ENCODE measurements around the gene ZFYVE28. TPM values are rescaled to one million over a fixed set of nuclear protein-coding genes. Genes with fewer than 3 reads are reported as not detected.

ZFYVE28 gene
- total RNA-seq, 3 donors from 2014 or later = 12.3 to 14.1 (median 13.9) TPM

GRCh38 chr4:2302387-2303119 is 115.9 kb downstream of the ZFYVE28 start:
- intact Hi-C loops (cut with DNase I; ENCODE audit: low total_unique reads) = no loop called here
- Histone ChIP-seq H3K27me3 (no peaks in the 10 kb centered on the region), H3K27ac (no peak overlapping the region), H3K36me3 (no peaks in the 10 kb centered on the region), H3K9me3 (peaks cover 9% of the 10 kb centered on the region in 2 donors), H3K4me1 (no peaks in the 10 kb centered on the region), H3K4me3 (no peak overlapping the region)
- DNase-seq (ENCODE audit: low spot score in 2 of 2) = no peak
- TF ChIP-seq POLR2A (IDR thresholded peaks at IDR 0.05) (no peak), POLR2AphosphoS5 (IDR thresholded peaks at IDR 0.05) (no peak), CTCF (IDR thresholded peaks at IDR 0.05) (no peak)

- intact Hi-C loops (cut with DNase I; ENCODE audit: low total_unique reads) = no loop called here
- no peak overlapping the region for H3K27ac ChIP-seq
- no peak for DNase-seq (ENCODE audit: low spot score in 2 of 2)
- H3K36me3 ChIP-seq = no peaks in the 10 kb centered on the region
- no peak overlapping the region for H3K4me3 ChIP-seq
- peaks cover 6 to 9% of the 10 kb centered on the region in 2 donors for H3K9me3 ChIP-seq
- H3K4me1 ChIP-seq = no peaks in the 10 kb centered on the region
- TF ChIP-seq POLR2AphosphoS5 (IDR thresholded peaks at IDR 0.05) (no peak), CTCF (IDR thresholded peaks at IDR 0.05) (no peak), POLR2A (IDR thresholded peaks at IDR 0.05) (no peak)
- no peaks in the 10 kb centered on the region for H3K27me3 ChIP-seq
Measured at GRCh38 chr4:2301806-2302205, 116.6 kb downstream of the ZFYVE28 start.

- TF ChIP-seq POLR2AphosphoS5 (IDR thresholded peaks at IDR 0.05) (no peak), POLR2A (IDR thresholded peaks at IDR 0.05) (no peak), CTCF (IDR thresholded peaks at IDR 0.05) (no peak)
Measured at GRCh38 chr4:2301225-2301642, 117.2 kb downstream of the ZFYVE28 start.

GRCh38 chr4:2300431-2301224 is 117.8 kb downstream of the ZFYVE28 start:
- intact Hi-C loops (cut with DNase I; ENCODE audit: low total_unique reads) = no loop called here
- no peaks in the 10 kb centered on the region for H3K27me3 ChIP-seq
- H3K36me3 ChIP-seq = no peaks in the 10 kb centered on the region
- peaks cover 6 to 9% of the 10 kb centered on the region in 2 donors for H3K9me3 ChIP-seq
- TF ChIP-seq CTCF (IDR thresholded peaks at IDR 0.05) (no peak), POLR2A (IDR thresholded peaks at IDR 0.05) (no peak), POLR2AphosphoS5 (IDR thresholded peaks at IDR 0.05) (no peak)
- H3K4me3 ChIP-seq = no peak overlapping the region
- no peak for DNase-seq (ENCODE audit: low spot score in 2 of 2)
- no peak overlapping the region for H3K27ac ChIP-seq
- H3K4me1 ChIP-seq = no peaks in the 10 kb centered on the region

More at GRCh38 chr4:2301225-2301642, 117.2 kb downstream of the ZFYVE28 start:
- peaks cover 6 to 9% of the 10 kb centered on the region in 2 donors for H3K9me3 ChIP-seq
- no peak overlapping the region for H3K27ac ChIP-seq
- no peak for DNase-seq (ENCODE audit: low spot score in 2 of 2)
- no peaks in the 10 kb centered on the region for H3K36me3 ChIP-seq
- no peaks in the 10 kb centered on the region for H3K27me3 ChIP-seq
- intact Hi-C loops (cut with DNase I; ENCODE audit: low total_unique reads) = no loop called here
- no peaks in the 10 kb centered on the region for H3K4me1 ChIP-seq
- H3K4me3 ChIP-seq = no peak overlapping the region

GRCh38 chr4:2299794-2300193 is 118.7 kb downstream of the ZFYVE28 start:
- H3K27ac ChIP-seq = no peak overlapping the region
- intact Hi-C loops (cut with DNase I; ENCODE audit: low total_unique reads) = no loop called here
- H3K4me3 ChIP-seq = no peak overlapping the region
- H3K27me3 ChIP-seq = no peaks in the 10 kb centered on the region
- H3K4me1 ChIP-seq = no peaks in the 10 kb centered on the region
- peaks cover 6 to 9% of the 10 kb centered on the region in 2 donors for H3K9me3 ChIP-seq
- no peaks in the 10 kb centered on the region for H3K36me3 ChIP-seq
- DNase-seq (ENCODE audit: low spot score in 2 of 2) = no peak
- TF ChIP-seq CTCF (IDR thresholded peaks at IDR 0.05) = no peak
- no peak for TF ChIP-seq POLR2A (IDR thresholded peaks at IDR 0.05)
- no peak for TF ChIP-seq POLR2AphosphoS5 (IDR thresholded peaks at IDR 0.05)
